DOHH2 (cell line): Measurements from ENCODE around the gene SYT7.

ENCODE experiments used
- H3F3A ChIP-seq: fragments of 200-600 bp; sonication (generic), shearing (Covaris generic); 2 replicates; pipeline ENCODE4 v1.6.0; 2016; ENCODE audit warnings: antibody characterized with exemption, mild to moderate bottlenecking; ENCODE audit not compliant: control insufficient read depth, insufficient read depth
- H3K27ac ChIP-seq: fragments of 200-600 bp; sonication (generic); 2 replicates; pipeline ENCODE4 v1.5.1; 2014; ENCODE audit warnings: low read depth, mild to moderate bottlenecking, low read length, moderate library complexity
- H3K27me3 ChIP-seq: fragments of 200-600 bp; sonication (generic); 2 replicates; pipeline ENCODE4 v1.6.1; 2014; ENCODE audit warnings: mild to moderate bottlenecking, low read length, mixed read lengths; ENCODE audit not compliant: control insufficient read depth
- H3K36me3 ChIP-seq: fragments of 200-600 bp; sonication (generic); 2 replicates; pipeline ENCODE4 v1.6.1; 2014; ENCODE audit warnings: mild to moderate bottlenecking, low read length, moderate library complexity, mixed read lengths; ENCODE audit not compliant: control insufficient read depth
- H3K4me1 ChIP-seq: fragments of 200-600 bp; sonication (generic); 2 replicates; pipeline ENCODE4 v1.6.1; 2014; ENCODE audit warnings: mild to moderate bottlenecking, low read length, mixed read lengths; ENCODE audit not compliant: control insufficient read depth
- H3K4me2 ChIP-seq: fragments of 200-600 bp; sonication (generic); 2 replicates; pipeline ENCODE4 v1.6.0; 2014; ENCODE audit warnings: mild to moderate bottlenecking, low read length, moderate library complexity
- H3K4me3 ChIP-seq: fragments of 200-600 bp; sonication (generic); 2 replicates; pipeline ENCODE4 v1.5.1; 2014; ENCODE audit warnings: mild to moderate bottlenecking, low read length, mixed read lengths
- H3K79me2 ChIP-seq: fragments of 200-600 bp; sonication (generic); 2 replicates; pipeline ENCODE4 v1.6.1; 2014; ENCODE audit warnings: mild to moderate bottlenecking, low read length, mixed read lengths; ENCODE audit not compliant: control insufficient read depth
- H3K9me2 ChIP-seq: fragments of 200-600 bp; sonication (generic); replicated peaks from 2 replicates; pipeline ENCODE4 v1.6.1; 2014; ENCODE audit warnings: mild to moderate bottlenecking, low read length, mixed read lengths; ENCODE audit not compliant: control insufficient read depth
- H3K9me3 ChIP-seq: fragments of 200-600 bp; sonication (generic); 2 replicates; pipeline ENCODE4 v1.6.1; 2014; ENCODE audit warnings: antibody characterized with exemption, low read length, mixed read lengths; ENCODE audit not compliant: control insufficient read depth, insufficient read depth
- H4K20me1 ChIP-seq: fragments of 200-600 bp; sonication (generic); 2 replicates; pipeline ENCODE4 v1.6.0; 2014; ENCODE audit warnings: low read depth, mild to moderate bottlenecking, antibody characterized with exemption, low read length, moderate library complexity; ENCODE audit not compliant: control insufficient read depth, insufficient read depth
- CTCF ChIP-seq: fragments of 200-600 bp; sonication (generic); IDR thresholded peaks from one replicate; pipeline ENCODE4 v1.5.1; 2014; ENCODE audit warnings: antibody characterized with exemption, mild to moderate bottlenecking, low read depth, low read length; ENCODE audit not compliant: poor library complexity, severe bottlenecking
- EZH2phosphoT487 ChIP-seq: fragments of 200-600 bp; sonication (generic); IDR thresholded peaks from 2 replicates; pipeline ENCODE4 v1.6.1; 2017; ENCODE audit warnings: borderline replicate concordance, mild to moderate bottlenecking, antibody characterized with exemption, low read length, moderate library complexity, mixed read lengths

Gene SYT7

GRCh38 chr11:61581030-61581928 is at the start of gene SYT7:
SYT7 (minus strand) TSS chr11:61581076; CDS start chr11:61580820, 256 bp downstream.
- peak within 1 kb of the TSS; percentile 70 for H3K4me3 ChIP-seq
- no peaks in the 10 kb centered on the region for H3K79me2 ChIP-seq
- 0 out of 2 replicates have a peak, but pooled peaks cover 4% of the 10 kb centered on the region for H3K4me1 ChIP-seq
- H4K20me1 ChIP-seq = no peaks in the 10 kb centered on the region
- H3K36me3 ChIP-seq = no peaks in the 10 kb centered on the region
- H3K27me3 ChIP-seq = peaks cover 34% of the 10 kb centered on the region
- no peak within 1 kb of the TSS for H3K27ac ChIP-seq
- H3K9me3 ChIP-seq = no peaks in the 10 kb centered on the region
- no peaks in the 10 kb centered on the region for H3K9me2 ChIP-seq
- peak within 1 kb of the TSS; percentile 65 for H3K4me2 ChIP-seq
- no peaks in the 10 kb centered on the region for H3F3A ChIP-seq
- TF ChIP-seq CTCF (no peak), EZH2phosphoT487 (no peak)

GRCh38 chr11:61630089-61630488 is 49.2 kb upstream of the SYT7 start:
- H4K20me1 ChIP-seq = no peaks in the 10 kb centered on the region
- no peaks in the 10 kb centered on the region for H3K9me2 ChIP-seq
- no peak overlapping the region for H3K4me2 ChIP-seq
- TF ChIP-seq EZH2phosphoT487 (no peak), CTCF (no peak)
- no peaks in the 10 kb centered on the region for H3K27me3 ChIP-seq
- no peak overlapping the region for H3K4me3 ChIP-seq
- H3K36me3 ChIP-seq = no peaks in the 10 kb centered on the region
- H3K27ac ChIP-seq = no peak overlapping the region
- H3K79me2 ChIP-seq = no peaks in the 10 kb centered on the region
- H3K9me3 ChIP-seq = no peaks in the 10 kb centered on the region
- H3F3A ChIP-seq = no peaks in the 10 kb centered on the region
- no peaks in the 10 kb centered on the region for H3K4me1 ChIP-seq

- no peaks in the 10 kb centered on the region for H3K27me3 ChIP-seq
- H3K27ac ChIP-seq = no peak overlapping the region
- TF ChIP-seq CTCF = no peak
- TF ChIP-seq EZH2phosphoT487 = no peak
- H3K4me2 ChIP-seq = no peak overlapping the region
- no peaks in the 10 kb centered on the region for H3K9me3 ChIP-seq
- no peaks in the 10 kb centered on the region for H3K36me3 ChIP-seq
- H3K79me2 ChIP-seq = no peaks in the 10 kb centered on the region
- H3K4me3 ChIP-seq = no peak overlapping the region
- H3F3A ChIP-seq = no peaks in the 10 kb centered on the region
- no peaks in the 10 kb centered on the region for H3K4me1 ChIP-seq
- H4K20me1 ChIP-seq = no peaks in the 10 kb centered on the region
- no peaks in the 10 kb centered on the region for H3K9me2 ChIP-seq
Measured at GRCh38 chr11:61629082-61629833, 48.4 kb upstream of the SYT7 start.
